Stimulated activated naive CD8-positive, alpha-beta T cell treated with anti-CD3 and anti-CD28 coated beads, Interleukin-15, Interleukin-2, amounts not matched to agents 100 ng/mL and 50 ng/mL, for 24 hours (primary cell): Measurements from ENCODE around the gene LIPC.

Source experiments
- H3K27ac Mint-ChIP-seq: one replicate; pipeline ENCODE4 v1.8.0; 2021; ENCODE audit warnings: mild to moderate bottlenecking, mixed read lengths
- H3K27me3 Mint-ChIP-seq: one replicate; pipeline ENCODE4 v1.8.0; 2021; ENCODE audit warnings: mixed read lengths
- H3K36me3 Mint-ChIP-seq: one replicate; pipeline ENCODE4 v1.8.0; 2021; ENCODE audit warnings: low read depth, mixed read lengths
- H3K4me1 Mint-ChIP-seq: one replicate; pipeline ENCODE4 v1.8.0; 2021; ENCODE audit warnings: low read depth, mixed read lengths
- H3K4me3 Mint-ChIP-seq: one replicate; pipeline ENCODE4 v1.8.0; 2021; ENCODE audit warnings: mild to moderate bottlenecking, mixed read lengths
- H3K9me3 Mint-ChIP-seq: one replicate; pipeline ENCODE4 v1.8.0; 2021; ENCODE audit warnings: mixed read lengths

Gene LIPC

GRCh38 chr15:58506783-58507668 is 75.2 kb downstream of the LIPC start:
- no peaks in the 10 kb centered on the region for H3K36me3 Mint-ChIP-seq
- no peaks in the 10 kb centered on the region for H3K27me3 Mint-ChIP-seq
- H3K27ac Mint-ChIP-seq: no peak overlapping the region
- peaks cover 20% of the 10 kb centered on the region for H3K4me1 Mint-ChIP-seq
- H3K9me3 Mint-ChIP-seq: no peaks in the 10 kb centered on the region
- H3K4me3 Mint-ChIP-seq: no peak overlapping the region

- Mint-ChIP-seq H3K27me3 (no peaks in the 10 kb centered on the region), H3K4me3 (no peak overlapping the region), H3K27ac (no peak overlapping the region), H3K4me1 (peaks cover 18% of the 10 kb centered on the region), H3K36me3 (no peaks in the 10 kb centered on the region), H3K9me3 (no peaks in the 10 kb centered on the region)
These were observed 77.8 kb downstream of the LIPC start for GRCh38 chr15:58509556-58509955.

GRCh38 chr15:58510715-58511598 is 79.2 kb downstream of the LIPC start:
- Mint-ChIP-seq H3K27ac (no peak overlapping the region), H3K4me3 (no peak overlapping the region), H3K4me1 (peaks cover 17% of the 10 kb centered on the region), H3K9me3 (peaks cover 9% of the 10 kb centered on the region), H3K27me3 (no peaks in the 10 kb centered on the region), H3K36me3 (peaks cover 5% of the 10 kb centered on the region)

GRCh38 chr15:58511599-58511987 is 79.8 kb downstream of the LIPC start:
- peaks cover 11% of the 10 kb centered on the region for H3K36me3 Mint-ChIP-seq
- H3K4me3 Mint-ChIP-seq: no peak overlapping the region
- peaks cover 14% of the 10 kb centered on the region for H3K9me3 Mint-ChIP-seq
- no peaks in the 10 kb centered on the region for H3K27me3 Mint-ChIP-seq
- peaks cover 17% of the 10 kb centered on the region for H3K4me1 Mint-ChIP-seq
- no peak overlapping the region for H3K27ac Mint-ChIP-seq

- Mint-ChIP-seq H3K36me3 (peaks cover 11% of the 10 kb centered on the region), H3K27me3 (no peaks in the 10 kb centered on the region), H3K27ac (no peak overlapping the region), H3K4me3 (no peak overlapping the region), H3K4me1 (peaks cover 25% of the 10 kb centered on the region), H3K9me3 (peaks cover 19% of the 10 kb centered on the region)
These were observed 80.7 kb downstream of the LIPC start for GRCh38 chr15:58512522-58512921.

GRCh38 chr15:58513008-58513407 is 81.2 kb downstream of the LIPC start:
- Mint-ChIP-seq H3K27ac (no peak overlapping the region), H3K4me1 (peaks cover 30% of the 10 kb centered on the region), H3K27me3 (no peaks in the 10 kb centered on the region), H3K4me3 (no peak overlapping the region), H3K36me3 (peaks cover 11% of the 10 kb centered on the region), H3K9me3 (peaks cover 19% of the 10 kb centered on the region)

GRCh38 chr15:58513726-58514336 is 82.0 kb downstream of the LIPC start:
- Mint-ChIP-seq H3K4me3 (no peak overlapping the region), H3K36me3 (peaks cover 11% of the 10 kb centered on the region), H3K27ac (no peak overlapping the region), H3K27me3 (no peaks in the 10 kb centered on the region), H3K4me1 (peaks cover 38% of the 10 kb centered on the region), H3K9me3 (peaks cover 19% of the 10 kb centered on the region)

GRCh38 chr15:58515807-58516206 is 84.0 kb downstream of the LIPC start:
- H3K36me3 Mint-ChIP-seq: peaks cover 11% of the 10 kb centered on the region
- H3K9me3 Mint-ChIP-seq: peaks cover 19% of the 10 kb centered on the region
- H3K4me1 Mint-ChIP-seq: peaks cover 55% of the 10 kb centered on the region
- H3K4me3 Mint-ChIP-seq: peak overlapping the region; percentile 30
- H3K27ac Mint-ChIP-seq: peak overlapping the region; percentile 89
- no peaks in the 10 kb centered on the region for H3K27me3 Mint-ChIP-seq

- no peak overlapping the region for H3K4me3 Mint-ChIP-seq
These were observed 85.5 kb downstream of the LIPC start for GRCh38 chr15:58517252-58517681.

GRCh38 chr15:58517682-58518525 is 86.1 kb downstream of the LIPC start:
- Mint-ChIP-seq H3K27me3 (no peaks in the 10 kb centered on the region), H3K4me3 (peak overlapping the region; percentile 45), H3K36me3 (peaks cover 11% of the 10 kb centered on the region), H3K27ac (peak overlapping the region; percentile 56), H3K9me3 (peaks cover 19% of the 10 kb centered on the region), H3K4me1 (peaks cover 65% of the 10 kb centered on the region)

More at GRCh38 chr15:58517252-58517681, 85.5 kb downstream of the LIPC start:
- H3K27me3 Mint-ChIP-seq: no peaks in the 10 kb centered on the region
- peaks cover 11% of the 10 kb centered on the region for H3K36me3 Mint-ChIP-seq
- H3K27ac Mint-ChIP-seq: peak overlapping the region; percentile 56
- peaks cover 65% of the 10 kb centered on the region for H3K4me1 Mint-ChIP-seq
- peaks cover 19% of the 10 kb centered on the region for H3K9me3 Mint-ChIP-seq

- H3K4me1 Mint-ChIP-seq: peaks cover 65% of the 10 kb centered on the region
- peak overlapping the region; percentile 56 for H3K27ac Mint-ChIP-seq
- H3K4me3 Mint-ChIP-seq: peak overlapping the region; percentile 45
- H3K27me3 Mint-ChIP-seq: no peaks in the 10 kb centered on the region
- peaks cover 19% of the 10 kb centered on the region for H3K9me3 Mint-ChIP-seq
- peaks cover 11% of the 10 kb centered on the region for H3K36me3 Mint-ChIP-seq
These were observed 86.8 kb downstream of the LIPC start for GRCh38 chr15:58518626-58519025.

GRCh38 chr15:58519516-58519915 is 87.7 kb downstream of the LIPC start:
- Mint-ChIP-seq H3K4me1 (peaks cover 65% of the 10 kb centered on the region), H3K4me3 (no peak overlapping the region), H3K27me3 (no peaks in the 10 kb centered on the region), H3K27ac (no peak overlapping the region), H3K36me3 (peaks cover 11% of the 10 kb centered on the region), H3K9me3 (peaks cover 19% of the 10 kb centered on the region)

- Mint-ChIP-seq H3K4me1 (peaks cover 60% of the 10 kb centered on the region), H3K36me3 (peaks cover 11% of the 10 kb centered on the region), H3K9me3 (peaks cover 15% of the 10 kb centered on the region), H3K27ac (no peak overlapping the region), H3K4me3 (no peak overlapping the region), H3K27me3 (no peaks in the 10 kb centered on the region)
These were observed 88.7 kb downstream of the LIPC start for GRCh38 chr15:58520464-58520863.

- Mint-ChIP-seq H3K9me3 (peaks cover 10% of the 10 kb centered on the region), H3K27ac (no peak overlapping the region), H3K4me1 (peaks cover 56% of the 10 kb centered on the region), H3K4me3 (no peak overlapping the region), H3K27me3 (no peaks in the 10 kb centered on the region), H3K36me3 (peaks cover 6% of the 10 kb centered on the region)
These were observed 89.1 kb downstream of the LIPC start for GRCh38 chr15:58520936-58521292.
